ENCODE measurements around the gene OR2V1.
A peak's percentile ranks its signal among the peaks of the same experiment; 100 is the strongest.
"Not testable (repeated sequence)": the region's sequence is repeated elsewhere in the genome, so short reads cannot be mapped to it uniquely, and the experiment has no call there.

OR2V1 gene

GRCh38 chr5:181168595-181169118, 37.7 kb upstream of the OR2V1 start:
- TF ChIP-seq PAX5 (IDR thresholded peaks at IDR 0.05; ENCODE audit: insufficient read depth, low read length, severe bottlenecking) (no peak), TAF1 (IDR thresholded peaks at IDR 0.05; ENCODE audit: low read depth, low read length) (no peak), POLR2AphosphoS5 (IDR thresholded peaks at IDR 0.05; ENCODE audit: low read depth, low read length) (no peak), POU2F2 (IDR thresholded peaks at IDR 0.05; ENCODE audit: low read depth, low read length) (no peak), POLR2A (IDR thresholded peaks at IDR 0.05; ENCODE audit: low read depth, low read length) (no peak), SPI1 (IDR thresholded peaks at IDR 0.05; ENCODE audit: low read depth, low read length) (no peak)
- DNase-seq (ENCODE audit: insufficient read length, low spot score) (no peak), FAIRE-seq (no peak)

GRCh38 chr5:181167814-181168488, 37.0 kb upstream of the OR2V1 start:
- FAIRE-seq (no peak), DNase-seq (ENCODE audit: insufficient read length, low spot score) (no peak)
- TF ChIP-seq SPI1 (IDR thresholded peaks at IDR 0.05; ENCODE audit: low read depth, low read length) (no peak), POU2F2 (IDR thresholded peaks at IDR 0.05; ENCODE audit: low read depth, low read length) (no peak), PAX5 (IDR thresholded peaks at IDR 0.05; ENCODE audit: insufficient read depth, low read length, severe bottlenecking) (no peak), POLR2AphosphoS5 (IDR thresholded peaks at IDR 0.05; ENCODE audit: low read depth, low read length) (no peak), TAF1 (IDR thresholded peaks at IDR 0.05; ENCODE audit: low read depth, low read length) (no peak), POLR2A (IDR thresholded peaks at IDR 0.05; ENCODE audit: low read depth, low read length) (no peak)

GRCh38 chr5:181166812-181167733, 36.1 kb upstream of the OR2V1 start:
- DNase-seq (ENCODE audit: insufficient read length, low spot score) (no peak), FAIRE-seq (peak; percentile 9)
- TF ChIP-seq PAX5 (IDR thresholded peaks at IDR 0.05; ENCODE audit: insufficient read depth, low read length, severe bottlenecking) (no peak), POLR2AphosphoS5 (IDR thresholded peaks at IDR 0.05; ENCODE audit: low read depth, low read length) (no peak), SPI1 (IDR thresholded peaks at IDR 0.05; ENCODE audit: low read depth, low read length) (no peak), TAF1 (IDR thresholded peaks at IDR 0.05; ENCODE audit: low read depth, low read length) (no peak), POLR2A (IDR thresholded peaks at IDR 0.05; ENCODE audit: low read depth, low read length) (no peak), POU2F2 (IDR thresholded peaks at IDR 0.05; ENCODE audit: low read depth, low read length) (no peak)

- DNase-seq (ENCODE audit: insufficient read length, low spot score) = no peak
- FAIRE-seq = peak; percentile 82
Measured at GRCh38 chr5:181164076-181164952, 33.3 kb upstream of the OR2V1 start.

GRCh38 chr5:181163487-181164075, 32.6 kb upstream of the OR2V1 start:
- DNase-seq (ENCODE audit: insufficient read length, low spot score) = no peak
- no peak for FAIRE-seq
- TF ChIP-seq TAF1 (IDR thresholded peaks at IDR 0.05; ENCODE audit: low read depth, low read length) (no peak), SPI1 (IDR thresholded peaks at IDR 0.05; ENCODE audit: low read depth, low read length) (0 out of 2 replicates have a peak, but pooled peaks have one; percentile 37), PAX5 (IDR thresholded peaks at IDR 0.05; ENCODE audit: insufficient read depth, low read length, severe bottlenecking) (no peak)

More at GRCh38 chr5:181164076-181164952, 33.3 kb upstream of the OR2V1 start:
- no peak for TF ChIP-seq SPI1 (IDR thresholded peaks at IDR 0.05; ENCODE audit: low read depth, low read length)
- no peak for TF ChIP-seq POLR2AphosphoS5 (IDR thresholded peaks at IDR 0.05; ENCODE audit: low read depth, low read length)
- no peak for TF ChIP-seq PAX5 (IDR thresholded peaks at IDR 0.05; ENCODE audit: insufficient read depth, low read length, severe bottlenecking)
- no peak for TF ChIP-seq POLR2A (IDR thresholded peaks at IDR 0.05; ENCODE audit: low read depth, low read length)
- TF ChIP-seq TAF1 (IDR thresholded peaks at IDR 0.05; ENCODE audit: low read depth, low read length) = no peak
- TF ChIP-seq POU2F2 (IDR thresholded peaks at IDR 0.05; ENCODE audit: low read depth, low read length) = no peak

GRCh38 chr5:181161534-181162175, 30.7 kb upstream of the OR2V1 start:
- no peak for DNase-seq (ENCODE audit: insufficient read length, low spot score)
- TF ChIP-seq POU2F2 (IDR thresholded peaks at IDR 0.05; ENCODE audit: low read depth, low read length) = no peak
- no peak for TF ChIP-seq POLR2A (IDR thresholded peaks at IDR 0.05; ENCODE audit: low read depth, low read length)
- no peak for TF ChIP-seq PAX5 (IDR thresholded peaks at IDR 0.05; ENCODE audit: insufficient read depth, low read length, severe bottlenecking)
- TF ChIP-seq TAF1 (IDR thresholded peaks at IDR 0.05; ENCODE audit: low read depth, low read length) = no peak
- TF ChIP-seq SPI1 (IDR thresholded peaks at IDR 0.05; ENCODE audit: low read depth, low read length) = no peak
- TF ChIP-seq POLR2AphosphoS5 (IDR thresholded peaks at IDR 0.05; ENCODE audit: low read depth, low read length) = no peak
- no peak for FAIRE-seq

- DNase-seq (ENCODE audit: insufficient read length, low spot score) = not testable (repeated sequence)
- FAIRE-seq = peak; percentile 54
Measured at GRCh38 chr5:181160755-181161533, 30.0 kb upstream of the OR2V1 start.
